ENCODE results near the gene CYTH3.
"Not testable (repeated sequence)": the region's sequence is repeated elsewhere in the genome, so short reads cannot be mapped to it uniquely, and the experiment has no call there.

Gene CYTH3

GRCh38 chr7:6198689-6199595 is 73.5 kb downstream of the CYTH3 start:
- no peak for DNase-seq

GRCh38 chr7:6197801-6198551 is 74.4 kb downstream of the CYTH3 start:
- no peak for DNase-seq

- no peak for DNase-seq
These were observed 78.7 kb downstream of the CYTH3 start for GRCh38 chr7:6193709-6194108.

- DNase-seq = not testable (repeated sequence)
These were observed 81.9 kb downstream of the CYTH3 start for GRCh38 chr7:6190563-6190962.

GRCh38 chr7:6188389-6188788 is 84.0 kb downstream of the CYTH3 start:
- no peak for DNase-seq

- DNase-seq = no peak
These were observed 85.8 kb downstream of the CYTH3 start for GRCh38 chr7:6186577-6186976.

- no peak for DNase-seq
These were observed 89.4 kb downstream of the CYTH3 start for GRCh38 chr7:6182993-6183392.

GRCh38 chr7:6181136-6181535 is 91.3 kb downstream of the CYTH3 start:
- no peak for DNase-seq

GRCh38 chr7:6180344-6180725 is 92.1 kb downstream of the CYTH3 start:
- DNase-seq = no peak

GRCh38 chr7:6179620-6180343 is 92.6 kb downstream of the CYTH3 start:
- DNase-seq = no peak

GRCh38 chr7:6178298-6179029 is 94.0 kb downstream of the CYTH3 start:
- no peak for DNase-seq

- no peak for DNase-seq
These were observed 96.8 kb downstream of the CYTH3 start for GRCh38 chr7:6175645-6176044.

GRCh38 chr7:6172910-6173295 is 99.5 kb downstream of the CYTH3 start:
- peak in 6 of 56 donors; percentile 14 to 38 (median 18) for DNase-seq

- DNase-seq = no peak
These were observed 100.1 kb downstream of the CYTH3 start for GRCh38 chr7:6172224-6172909.

- no peak for DNase-seq
These were observed 100.7 kb downstream of the CYTH3 start for GRCh38 chr7:6171532-6172223.

GRCh38 chr7:6170571-6171531 is 101.6 kb downstream of the CYTH3 start:
- no peak for DNase-seq

GRCh38 chr7:6169805-6170520 is 102.5 kb downstream of the CYTH3 start:
- DNase-seq = no peak

GRCh38 chr7:6168477-6168868 is 104.0 kb downstream of the CYTH3 start:
- DNase-seq = no peak

Measured in amygdala (tissue), 56 donors.